ENCODE results near the gene LMBRD2. TPM values are rescaled to one million over a fixed set of nuclear protein-coding genes. Genes with fewer than 3 reads are reported as not detected.

Gene LMBRD2
- total and polyA plus RNA-seq, 2 donors (not counting 3 experiments of a cell fraction or from before 2014, with no cell fraction given): 1.2 to 5.2 TPM

DNA sequence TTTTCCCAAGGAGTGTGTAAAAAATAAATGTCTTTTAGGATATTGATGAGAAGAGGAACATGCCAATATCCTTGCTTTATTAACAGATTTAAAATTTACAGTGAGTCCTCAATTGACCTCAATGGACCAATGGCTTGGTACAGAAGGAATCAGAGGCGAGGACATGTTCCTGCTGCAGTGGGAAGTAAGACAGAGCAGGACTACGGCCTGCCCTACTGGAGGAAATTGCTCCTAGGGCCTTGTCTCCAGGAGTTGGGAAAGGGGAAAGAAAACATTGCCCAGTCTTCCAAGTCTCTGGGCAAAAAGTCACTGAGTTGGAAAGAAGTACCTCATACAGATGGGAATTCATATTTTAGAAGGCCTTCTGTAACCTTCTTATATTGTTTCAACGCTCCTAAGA, 51.9 kb downstream of the LMBRD2 start:
- no peak for DNase-seq (ENCODE audit: low read depth, low spot score)
- ChIA-PET POLR2A (no interaction called here), CTCF (no interaction called here)
- no peaks in the 10 kb centered on the region for H3K36me3 ChIP-seq (ENCODE audit: control insufficient read depth in 2 of 2, extremely low read depth in 1 of 2, insufficient read depth in 2 of 2, low read length in 2 of 2)
- no peaks in the 10 kb centered on the region for H3K4me1 ChIP-seq (ENCODE audit: control insufficient read depth, extremely low read depth, insufficient read depth, low read length)
- H4K20me1 ChIP-seq (replicated peaks; ENCODE audit: control insufficient read depth, extremely low read depth, insufficient read depth, low read length): no peaks in the 10 kb centered on the region
- H3K27me3 ChIP-seq (ENCODE audit: control insufficient read depth in 2 of 2, insufficient read depth in 2 of 2, low read length in 2 of 2): no peaks in the 10 kb centered on the region
- FAIRE-seq: no peak
- no peak overlapping the region for H3K4me2 ChIP-seq (ENCODE audit: insufficient read depth, low read length)
- H3K9me3 ChIP-seq (replicated peaks; ENCODE audit: control insufficient read depth, insufficient read depth, low read length): no peaks in the 10 kb centered on the region
- H3K4me3 ChIP-seq (replicated peaks in 1 of 3; ENCODE audit: insufficient read depth in 1 of 3, low read depth in 1 of 3, low read length in 3 of 3): no peak overlapping the region
- dilution Hi-C loops (cut with MboI; ENCODE audit: extremely low pct_ligation_motif_present, low sequenced_read_pairs): no loop called here
- H3K27ac ChIP-seq (ENCODE audit: insufficient read depth, low read depth, low read length): no peak overlapping the region
- H2AFZ ChIP-seq (ENCODE audit: low read depth, low read length): no peak overlapping the region
- intact Hi-C loops (cut with micrococcal nuclease): no loop called here
- H3K9ac ChIP-seq (replicated peaks; ENCODE audit: extremely low read depth, insufficient read depth, low read length): no peak overlapping the region
- TF ChIP-seq, protein P1, sequence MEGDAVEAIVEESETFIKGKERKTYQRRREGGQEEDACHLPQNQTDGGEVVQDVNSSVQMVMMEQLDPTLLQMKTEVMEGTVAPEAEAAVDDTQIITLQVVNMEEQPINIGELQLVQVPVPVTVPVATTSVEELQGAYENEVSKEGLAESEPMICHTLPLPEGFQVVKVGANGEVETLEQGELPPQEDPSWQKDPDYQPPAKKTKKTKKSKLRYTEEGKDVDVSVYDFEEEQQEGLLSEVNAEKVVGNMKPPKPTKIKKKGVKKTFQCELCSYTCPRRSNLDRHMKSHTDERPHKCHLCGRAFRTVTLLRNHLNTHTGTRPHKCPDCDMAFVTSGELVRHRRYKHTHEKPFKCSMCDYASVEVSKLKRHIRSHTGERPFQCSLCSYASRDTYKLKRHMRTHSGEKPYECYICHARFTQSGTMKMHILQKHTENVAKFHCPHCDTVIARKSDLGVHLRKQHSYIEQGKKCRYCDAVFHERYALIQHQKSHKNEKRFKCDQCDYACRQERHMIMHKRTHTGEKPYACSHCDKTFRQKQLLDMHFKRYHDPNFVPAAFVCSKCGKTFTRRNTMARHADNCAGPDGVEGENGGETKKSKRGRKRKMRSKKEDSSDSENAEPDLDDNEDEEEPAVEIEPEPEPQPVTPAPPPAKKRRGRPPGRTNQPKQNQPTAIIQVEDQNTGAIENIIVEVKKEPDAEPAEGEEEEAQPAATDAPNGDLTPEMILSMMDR (IDR thresholded peaks at IDR 0.05; ENCODE audit: extremely low read depth in 1 of 2, insufficient read depth in 1 of 2, low read depth in 1 of 2, low read length in 2 of 2): no peak
- TF ChIP-seq, protein P2, sequence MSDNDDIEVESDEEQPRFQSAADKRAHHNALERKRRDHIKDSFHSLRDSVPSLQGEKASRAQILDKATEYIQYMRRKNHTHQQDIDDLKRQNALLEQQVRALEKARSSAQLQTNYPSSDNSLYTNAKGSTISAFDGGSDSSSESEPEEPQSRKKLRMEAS (IDR thresholded peaks at IDR 0.05; ENCODE audit: insufficient read depth, insufficient read length): no peak
- TF ChIP-seq POLR2AphosphoS5 (IDR thresholded peaks at IDR 0.05; ENCODE audit: insufficient read depth, low read depth, low read length) (no peak), FOS (IDR thresholded peaks at IDR 0.05; ENCODE audit: borderline replicate concordance, insufficient read depth, low read length) (no peak), MYC (IDR thresholded peaks at IDR 0.05; ENCODE audit: low read depth, low read length) (no peak), GATA2 (IDR thresholded peaks at IDR 0.05; ENCODE audit: insufficient read depth, insufficient read length, low read depth, low read length) (no peak), POLR2A (IDR thresholded peaks at IDR 0.05; ENCODE audit: low read depth, low read length) (no peak), EZH2 (IDR thresholded peaks at IDR 0.05; ENCODE audit: borderline replicate concordance, low read depth, low read length, severe bottlenecking) (no peak), JUN (IDR thresholded peaks at IDR 0.05; ENCODE audit: borderline replicate concordance, insufficient read depth, insufficient read length, low read depth) (no peak)
- no peaks in the 10 kb centered on the region for H3K79me2 ChIP-seq (ENCODE audit: control insufficient read depth, insufficient read depth, low read length)
- BruUV-seq (replicated peaks): no TSS peak
- H3K9me1 ChIP-seq (replicated peaks; ENCODE audit: control insufficient read depth, extremely low read depth, insufficient read depth, low read length): no peaks in the 10 kb centered on the region

All from endothelial cell of umbilical vein (primary cell).